Endothelial cell of umbilical vein (primary cell): ENCODE data around the gene MVP. TPM values are rescaled to one million over a fixed set of nuclear protein-coding genes. Genes with fewer than 3 reads are reported as not detected.

Experiments used
- BruUV-seq: library from RNA; stranded (reverse); fragments of 400-500 nt; replicated peaks from 2 replicates; lab custom pipeline; 2021; lab: Mats Ljungman, UMichigan
- CTCF ChIA-PET: fragments of 300-600, 350-600 bp; sonication (Branson Sonifier 250); formaldehyde crosslinking; loops from one replicate; lab custom pipeline; 2021; ENCODE audit warnings: antibody characterized with exemption, inconsistent platforms; lab: Charles Lee
- POLR2A ChIA-PET: fragments of 300-600, 350-600 bp; sonication (Branson Sonifier 250); formaldehyde crosslinking; loops from one replicate; lab custom pipeline; 2021; ENCODE audit warnings: antibody characterized with exemption, inconsistent platforms; lab: Charles Lee
- DNase-seq: peaks from one replicate; pipeline ENCODE4 v3.0.0-alpha.2; 2011; ENCODE audit warnings: low read depth, low spot score
- FAIRE-seq: peaks from 2 replicates; lab custom pipeline; 2011; peaks lifted over from hg19 to GRCh38; lab: Jason Lieb, UNC
- H2AFZ ChIP-seq: 2 replicates; pipeline ENCODE4 v1.6.0; 2012; ENCODE audit warnings: low read depth, low read length, control low read depth, inconsistent platforms
- H3K27ac ChIP-seq: 2 replicates; pipeline ENCODE4 v1.5.1; 2011; ENCODE audit warnings: low read depth, mild to moderate bottlenecking, control low read depth, low read length, moderate library complexity; ENCODE audit not compliant: insufficient read depth
- H3K27me3 ChIP-seq, 2 experiments: 2 replicates each; pipeline versions ENCODE4 v1.6.0 to v1.6.1; 2011; ENCODE audit warnings: low read length in 2 of 2, mixed read lengths in 1 of 2; ENCODE audit not compliant: control insufficient read depth in 2 of 2, insufficient read depth in 2 of 2
- H3K36me3 ChIP-seq, 2 experiments: 2 replicates in 1 of 2; 3 replicates in 1 of 2; pipeline ENCODE4 v1.5.1; 2011; ENCODE audit warnings: low read length in 2 of 2, mild to moderate bottlenecking in 1 of 2, moderate library complexity in 1 of 2; ENCODE audit not compliant: control insufficient read depth in 2 of 2, insufficient read depth in 2 of 2; ENCODE audit errors: extremely low read depth in 1 of 2
- H3K4me1 ChIP-seq: 3 replicates; pipeline ENCODE4 v1.5.1; 2011; ENCODE audit warnings: mild to moderate bottlenecking, low read length; ENCODE audit not compliant: control insufficient read depth, insufficient read depth; ENCODE audit errors: extremely low read depth
- H3K4me2 ChIP-seq: 2 replicates; pipeline ENCODE4 v1.6.1; 2011; ENCODE audit warnings: low read length, control low read depth, mixed read lengths; ENCODE audit not compliant: insufficient read depth
- H3K4me3 ChIP-seq, 3 experiments: fragments of 200-600 bp in 1 of 3; sonication (generic), shearing (Covaris generic) in 1 of 3; replicated peaks in 1 of 3; 2 replicates each; pipeline ENCODE4 v1.5.1; 2011 to 2016; ENCODE audit warnings: control low read depth in 3 of 3, low read length in 3 of 3, mild to moderate bottlenecking in 2 of 3, inconsistent platforms in 1 of 3, low read depth in 1 of 3, moderate library complexity in 1 of 3; ENCODE audit not compliant: insufficient read depth in 1 of 3
- H3K79me2 ChIP-seq: 2 replicates; pipeline ENCODE4 v1.6.0; 2012; ENCODE audit warnings: low read length, inconsistent platforms; ENCODE audit not compliant: control insufficient read depth, insufficient read depth
- H3K9ac ChIP-seq: replicated peaks from 2 replicates; pipeline ENCODE3; 2011; ENCODE audit warnings: low read length, control low read depth; ENCODE audit not compliant: insufficient read depth; ENCODE audit errors: extremely low read depth
- H3K9me1 ChIP-seq: replicated peaks from 3 replicates; pipeline ENCODE4 v1.6.0; 2011; ENCODE audit warnings: mild to moderate bottlenecking, low read length; ENCODE audit not compliant: control insufficient read depth, insufficient read depth; ENCODE audit errors: extremely low read depth
- H3K9me3 ChIP-seq: replicated peaks from 2 replicates; pipeline ENCODE4 v1.5.1; 2012; ENCODE audit warnings: low read length, inconsistent platforms; ENCODE audit not compliant: control insufficient read depth, insufficient read depth
- H4K20me1 ChIP-seq: replicated peaks from 2 replicates; pipeline ENCODE3; 2011; ENCODE audit warnings: mild to moderate bottlenecking, low read length; ENCODE audit not compliant: control insufficient read depth, insufficient read depth; ENCODE audit errors: extremely low read depth
- CTCF ChIP-seq, 2 donors: IDR thresholded peaks; 1 replicate in 1 of 2; 2 replicates in 1 of 2; pipeline ENCODE4 v1.5.1; 2011; ENCODE audit warnings: low read length in 2 of 2, mild to moderate bottlenecking in 2 of 2, moderate library complexity in 2 of 2, control low read depth in 1 of 2, inconsistent platforms in 1 of 2, low read depth in 1 of 2; ENCODE audit not compliant: insufficient read depth in 1 of 2; ENCODE audit errors: extremely low read depth in 1 of 2
- FOS ChIP-seq: IDR thresholded peaks from 2 replicates; pipeline ENCODE4 v1.6.1; 2011; ENCODE audit warnings: mild to moderate bottlenecking, low read length, moderate library complexity, borderline replicate concordance; ENCODE audit not compliant: insufficient read depth
- GATA2 ChIP-seq: IDR thresholded peaks from 2 replicates; pipeline ENCODE4 v1.7.0; 2011; ENCODE audit warnings: low read depth, mild to moderate bottlenecking, moderate library complexity, mixed read lengths, low read length; ENCODE audit not compliant: insufficient read length, insufficient read depth
- JUN ChIP-seq: IDR thresholded peaks from 2 replicates; pipeline ENCODE4 v1.6.1; 2011; ENCODE audit warnings: borderline replicate concordance, low read depth; ENCODE audit not compliant: insufficient read length, insufficient read depth
- POLR2A ChIP-seq: IDR thresholded peaks from 2 replicates; pipeline ENCODE4 v1.6.1; 2012; ENCODE audit warnings: low read depth, mild to moderate bottlenecking, control low read depth, low read length
- POLR2AphosphoS5 ChIP-seq: IDR thresholded peaks from 2 replicates; pipeline ENCODE4 v1.6.1; 2012; ENCODE audit warnings: low read depth, mild to moderate bottlenecking, control low read depth, low read length, moderate library complexity; ENCODE audit not compliant: insufficient read depth
- dilution Hi-C: fragments of 300-500 bp; cut with MboI; formaldehyde crosslinking; loops from one replicate; pipeline ENCODE4 v1.15.0; 2019; ENCODE audit warnings: low sequenced_read_pairs; ENCODE audit not compliant: extremely low pct_ligation_motif_present
- intact Hi-C: fragments of 100-400 bp; cut with micrococcal nuclease; formaldehyde crosslinking; loops from one replicate; pipeline ENCODE4 v1.10.0; 2022
- polyA plus RNA-seq, 4 experiments: library from polyadenylated mRNA; depleted of rRNA in 3 of 4; stranded (reverse) in 3 of 4; unstranded in 1 of 4; fragments of >200 nt; gene quantifications; 2 replicates each; pipeline versions ENCODE4 v1.2.1 to v1.2.3, GENCODE V29; 2011 to 2012; ENCODE audit warnings: missing spikeins in 1 of 4
- total RNA-seq: library from RNA; stranded (reverse); gene quantifications from 2 replicates; pipeline ENCODE4 v1.2.3, GENCODE V29; 2021

Gene MVP
- total and polyA plus RNA-seq, 2 donors (not counting 3 experiments of a cell fraction or from before 2014, with no cell fraction given) = 49.8 to 118 TPM

GRCh38 chr16:29840240-29840639, 20.0 kb downstream of the MVP start:
- Histone ChIP-seq H3K9me1 (no peaks in the 10 kb centered on the region), H3K4me2 (no peak overlapping the region), H3K4me1 (no peaks in the 10 kb centered on the region), H3K27me3 (no peaks in the 10 kb centered on the region), H2AFZ (no peak overlapping the region), H3K4me3 (no peak overlapping the region), H3K9ac (no peak overlapping the region), H3K9me3 (no peaks in the 10 kb centered on the region), H3K36me3 (peaks cover 0 to 16% of the 10 kb centered on the region in 2 experiments), H3K27ac (no peak overlapping the region), H4K20me1 (no peaks in the 10 kb centered on the region), H3K79me2 (no peaks in the 10 kb centered on the region)
- TF ChIP-seq JUN (no peak), FOS (no peak)
- DNase-seq (no peak), FAIRE-seq (no peak)
- intact Hi-C loops (no loop called here), dilution Hi-C loops (no loop called here)
- no TSS peak for BruUV-seq
- POLR2A ChIA-PET = interaction anchor here (0.6 kb wide), 1 partner anchor 16 kb away, joined by 4 read pairs; no protein-coding TSS in a partner anchor
- CTCF ChIA-PET = interaction anchor here (1.5 to 4.5 kb wide), 3 partner anchors 8 to 23 kb away, joined by 3 to 46 read pairs (median 4); partner anchors contain the start of gene MVP

GRCh38 chr16:29841631-29842030, 21.4 kb downstream of the MVP start:
- no peak overlapping the region for H2AFZ ChIP-seq
- TF ChIP-seq POLR2AphosphoS5 (no peak), FOS (no peak), POLR2A (no peak), CTCF (IDR thresholded peaks at IDR 0.05; ENCODE audit: extremely low read depth in 1 of 2, insufficient read depth in 1 of 2, low read depth in 1 of 2, low read length in 2 of 2) (no peak), GATA2 (no peak)
- no peak overlapping the region for H3K9ac ChIP-seq
- dilution Hi-C loops = no loop called here
- peaks cover 0 to 17% of the 10 kb centered on the region in 2 experiments for H3K36me3 ChIP-seq
- H3K4me2 ChIP-seq = no peak overlapping the region
- H3K27ac ChIP-seq = no peak overlapping the region
- BruUV-seq = TSS peak; percentile 20
- CTCF ChIA-PET = interaction anchor here (0.7 to 1.7 kb wide), 3 partner anchors 25 to 112 kb away, joined by 3 to 5 read pairs (median 4); no protein-coding TSS in a partner anchor
- POLR2A ChIA-PET = no interaction called here
- H3K79me2 ChIP-seq = no peaks in the 10 kb centered on the region
- FAIRE-seq = no peak
- no peaks in the 10 kb centered on the region for H3K4me1 ChIP-seq
- H3K9me1 ChIP-seq = no peaks in the 10 kb centered on the region
- intact Hi-C loops = no loop called here
- no peak for DNase-seq
- no peaks in the 10 kb centered on the region for H3K27me3 ChIP-seq
- H4K20me1 ChIP-seq = no peaks in the 10 kb centered on the region
- H3K9me3 ChIP-seq = no peaks in the 10 kb centered on the region
- no peak overlapping the region for H3K4me3 ChIP-seq
